Sigmoid colon (tissue), 7 donors: ENCODE measurements around the gene HDAC4. TPM values are rescaled to one million over a fixed set of nuclear protein-coding genes. Genes with fewer than 3 reads are reported as not detected.

Source experiments
- DNase-seq: peaks from one replicate; pipeline ENCODE4 v3.0.0-alpha.2; 2019
- H3K27ac ChIP-seq, 4 donors: fragments of 200-600 bp; sonication (generic); one replicate each; pipeline ENCODE4 v1.5.1; 2016 to 2019; ENCODE audit warnings: mild to moderate bottlenecking in 1 of 4
- H3K27me3 ChIP-seq, 3 donors: fragments of 200-600 bp; sonication (generic); one replicate each; pipeline ENCODE4 v1.5.1; 2019; ENCODE audit warnings: mild to moderate bottlenecking in 1 of 3
- H3K36me3 ChIP-seq, 4 donors: fragments of 200-600 bp; sonication (generic); one replicate each; pipeline ENCODE4 v1.5.1; 2016 to 2019
- H3K4me1 ChIP-seq, 4 donors: fragments of 200-600 bp; sonication (generic); one replicate each; pipeline ENCODE4 v1.5.1; 2017 to 2019
- H3K4me3 ChIP-seq, 4 donors: fragments of 200-600 bp; sonication (generic); one replicate each; pipeline ENCODE4 v1.5.1; 2017 to 2019; ENCODE audit warnings: mild to moderate bottlenecking in 2 of 4, moderate library complexity in 1 of 4
- H3K9me3 ChIP-seq, 4 donors: fragments of 200-600 bp in 3 of 4; sonication (generic) in 3 of 4; one replicate each; pipeline versions ENCODE4 v1.5.1 to v1.6.1; 2013 to 2019
- CTCF ChIP-seq, 4 experiments: fragments of 450-650 bp in 3 of 4; fragments of 200-600 bp in 1 of 4; IDR thresholded peaks; one replicate each; pipeline ENCODE4 v1.5.1; 2016 to 2019; ENCODE audit warnings: antibody characterized with exemption in 4 of 4, mild to moderate bottlenecking in 3 of 4, moderate library complexity in 2 of 4
- EP300 ChIP-seq, 4 donors: sonication (generic); formaldehyde crosslinking; IDR thresholded peaks; one replicate each; pipeline ENCODE4 v1.6.1; 2017; ENCODE audit warnings: antibody characterized with exemption in 4 of 4
- POLR2A ChIP-seq, 2 donors: fragments of 450-650 bp; IDR thresholded peaks; one replicate each; pipeline ENCODE4 v1.6.1; 2016; ENCODE audit warnings: antibody characterized with exemption in 2 of 2, mild to moderate bottlenecking in 2 of 2, moderate library complexity in 2 of 2
- POLR2AphosphoS5 ChIP-seq, 4 donors: sonication (generic); formaldehyde crosslinking; IDR thresholded peaks; one replicate each; pipeline ENCODE4 v1.6.1; 2017; ENCODE audit warnings: antibody characterized with exemption in 4 of 4
- WGBS, 2 donors: extraction: QIAGEN DNeasy Blood & Tissue Kit; methylation state at CpG; one replicate each; pipeline ENCODE4 v1.1.7; 2013; 5-methylcytosine and 5-hydroxymethylcytosine counted together
- intact Hi-C: fragments of 100-400 bp; cut with DNase I; formaldehyde crosslinking; loops from one replicate; pipeline ENCODE4 v1.15.1; 2023
- polyA plus RNA-seq, 3 donors: library from polyadenylated mRNA; stranded (reverse); fragments of 200-250 nt; gene quantifications; one replicate each; pipeline ENCODE4 v1.2.3, GENCODE V29; 2013
- total RNA-seq, 4 donors: library from RNA; depleted of rRNA; stranded (reverse); fragments of >200 nt; gene quantifications; one replicate each; pipeline ENCODE4 v1.1.0, GENCODE V29; 2016
- donor health status: healthy with polysubstance abuse.
- donor health status: Bipolar disorder and iron deficiency.
- donor health status: healthy.

Gene HDAC4
- total and polyA plus RNA-seq, 7 donors: 1.8 to 196 (median 77.0) TPM

GRCh38 chr2:239377591-239377990 is 23.2 kb downstream of the HDAC4 start:
- H3K27ac ChIP-seq: peak overlapping the region in 1 of 4 donors; percentile 52
- no peak overlapping the region for H3K4me3 ChIP-seq
- H3K36me3 ChIP-seq: peaks cover 0 to 13% (median 0%) of the 10 kb centered on the region in 4 donors
- WGBS, 2 donors: 96% methylated on average over 10 of the region's 10 CpGs
- no peaks in the 10 kb centered on the region for H3K27me3 ChIP-seq
- intact Hi-C loops: no loop called here
- H3K9me3 ChIP-seq: no peaks in the 10 kb centered on the region
- TF ChIP-seq POLR2A (IDR thresholded peaks at IDR 0.05): no peak
- no peak for TF ChIP-seq POLR2AphosphoS5 (IDR thresholded peaks at IDR 0.05)
- no peak for TF ChIP-seq EP300 (IDR thresholded peaks at IDR 0.05)
- TF ChIP-seq CTCF (IDR thresholded peaks at IDR 0.05): no peak
- peaks cover 0 to 51% (median 42%) of the 10 kb centered on the region in 4 donors for H3K4me1 ChIP-seq
- peak; percentile 60 for DNase-seq

GRCh38 chr2:239376942-239377531 is 23.8 kb downstream of the HDAC4 start:
- Histone ChIP-seq H3K4me1 (peaks cover 0 to 56% (median 43%) of the 10 kb centered on the region in 4 donors), H3K27ac (no peak overlapping the region), H3K4me3 (no peak overlapping the region), H3K36me3 (peaks cover 0 to 13% (median 0%) of the 10 kb centered on the region in 4 donors), H3K9me3 (no peaks in the 10 kb centered on the region), H3K27me3 (no peaks in the 10 kb centered on the region)
- DNase-seq: peak; percentile 55
- TF ChIP-seq POLR2A (IDR thresholded peaks at IDR 0.05) (no peak), EP300 (IDR thresholded peaks at IDR 0.05) (no peak), CTCF (IDR thresholded peaks at IDR 0.05) (no peak), POLR2AphosphoS5 (IDR thresholded peaks at IDR 0.05) (no peak)
- 95% methylated on average over 21 of the region's 21 CpGs for WGBS, 2 donors
- intact Hi-C loops: no loop called here

- Histone ChIP-seq H3K36me3 (peaks cover 0 to 13% (median 0%) of the 10 kb centered on the region in 4 donors), H3K27me3 (no peaks in the 10 kb centered on the region), H3K9me3 (no peaks in the 10 kb centered on the region), H3K4me1 (peaks cover 0 to 60% (median 37%) of the 10 kb centered on the region in 4 donors), H3K4me3 (no peak overlapping the region), H3K27ac (peak overlapping the region in 2 of 4 donors; percentile 13 to 16)
- WGBS, 2 donors: 95% methylated on average over 13 of the region's 13 CpGs
- peak; percentile 63 for DNase-seq
- intact Hi-C loops: no loop called here
- no peak for TF ChIP-seq EP300 (IDR thresholded peaks at IDR 0.05)
- no peak for TF ChIP-seq POLR2A (IDR thresholded peaks at IDR 0.05)
- TF ChIP-seq POLR2AphosphoS5 (IDR thresholded peaks at IDR 0.05): no peak
- no peak for TF ChIP-seq CTCF (IDR thresholded peaks at IDR 0.05)
Measured at GRCh38 chr2:239376351-239376750, 24.5 kb downstream of the HDAC4 start.

- peaks cover 0 to 63% (median 42%) of the 10 kb centered on the region in 4 donors for H3K4me1 ChIP-seq
- H3K27me3 ChIP-seq: no peaks in the 10 kb centered on the region
- 94% methylated on average over 31 of the region's 31 CpGs for WGBS, 2 donors
- TF ChIP-seq POLR2AphosphoS5 (IDR thresholded peaks at IDR 0.05): peak in 1 of 4 donors; percentile 28
- TF ChIP-seq EP300 (IDR thresholded peaks at IDR 0.05): no peak
- intact Hi-C loops: no loop called here
- peak; percentile 68 for DNase-seq
- no peaks in the 10 kb centered on the region for H3K9me3 ChIP-seq
- no peak overlapping the region for H3K4me3 ChIP-seq
- peaks cover 0 to 13% (median 0%) of the 10 kb centered on the region in 4 donors for H3K36me3 ChIP-seq
- peak overlapping the region in 3 of 4 donors; percentile 13 to 58 (median 42) for H3K27ac ChIP-seq
Measured at GRCh38 chr2:239375278-239376061, 25.4 kb downstream of the HDAC4 start.

- H3K9me3 ChIP-seq: no peaks in the 10 kb centered on the region
- TF ChIP-seq POLR2AphosphoS5 (IDR thresholded peaks at IDR 0.05): no peak
- TF ChIP-seq EP300 (IDR thresholded peaks at IDR 0.05): no peak
- TF ChIP-seq POLR2A (IDR thresholded peaks at IDR 0.05): no peak
- no peak for TF ChIP-seq CTCF (IDR thresholded peaks at IDR 0.05)
- H3K4me1 ChIP-seq: peaks cover 0 to 63% (median 46%) of the 10 kb centered on the region in 4 donors
- 96 to 97% methylated on average over 13 of the region's 13 CpGs for WGBS, 2 donors
- intact Hi-C loops: no loop called here
- no peak overlapping the region for H3K4me3 ChIP-seq
- H3K27me3 ChIP-seq: no peaks in the 10 kb centered on the region
- H3K36me3 ChIP-seq: peaks cover 0 to 13% (median 0%) of the 10 kb centered on the region in 4 donors
- peak overlapping the region in 3 of 4 donors; percentile 13 to 58 (median 42) for H3K27ac ChIP-seq
- peak; percentile 68 for DNase-seq
Measured at GRCh38 chr2:239374896-239375277, 25.9 kb downstream of the HDAC4 start.
